Measurements from ENCODE around the gene DHX16.
A peak's percentile ranks its signal among the peaks of the same experiment; 100 is the strongest.

The DHX16 gene

GRCh38 chr6:30615219-30615957 is 57.4 kb downstream of the DHX16 start:
- TF ChIP-seq EZH2phosphoT487 (IDR thresholded peaks at IDR 0.05; ENCODE audit: low read depth) (no peak), CTCF (IDR thresholded peaks at IDR 0.05; ENCODE audit: low read depth, low read length) (no peak)
- Histone ChIP-seq H3K9ac (ENCODE audit: low read length) (peak overlapping the region; percentile 100), H3K4me2 (ENCODE audit: low read length) (peak overlapping the region; percentile 99), H2AFZ (ENCODE audit: low read depth, low read length) (no peak overlapping the region), H4K20me1 (ENCODE audit: insufficient read depth, low read length) (peaks cover 20% of the 10 kb centered on the region), H3K27me3 (ENCODE audit: low read depth, low read length) (no peaks in the 10 kb centered on the region), H3K4me1 (ENCODE audit: low read length) (peaks cover 27% of the 10 kb centered on the region), H3K9me3 (ENCODE audit: insufficient read depth, low read length) (no peaks in the 10 kb centered on the region), H3K4me3 (ENCODE audit: low read length) (peak overlapping the region; percentile 92), H3K79me2 (ENCODE audit: low read length) (peaks cover 81% of the 10 kb centered on the region), H3K36me3 (replicated peaks; ENCODE audit: low read depth, low read length) (peaks cover 56% of the 10 kb centered on the region), H3K27ac (ENCODE audit: low read length) (peak overlapping the region; percentile 87)

DNA sequence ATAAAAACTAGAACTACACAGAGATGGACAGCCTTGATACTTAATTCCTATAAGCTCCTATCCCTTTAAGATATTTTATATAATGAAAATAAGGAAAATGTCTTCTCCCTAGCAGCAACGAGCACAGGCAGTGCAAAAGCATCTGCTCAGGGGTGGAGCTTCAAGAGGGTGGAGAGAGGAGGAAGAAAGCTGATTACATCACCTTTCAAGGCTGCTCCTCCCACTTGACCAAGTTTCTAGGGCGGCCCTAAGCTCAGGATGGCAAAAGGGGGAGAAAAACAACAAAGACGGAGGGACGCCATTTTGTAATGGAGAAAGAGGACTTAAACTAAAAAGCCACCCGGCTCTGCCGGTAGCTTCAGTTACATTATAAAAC is 58.0 kb downstream of the DHX16 start:
- TF ChIP-seq CTCF (IDR thresholded peaks at IDR 0.05; ENCODE audit: low read depth, low read length) (no peak), EZH2phosphoT487 (IDR thresholded peaks at IDR 0.05; ENCODE audit: low read depth) (no peak)
- peaks cover 27% of the 10 kb centered on the region for H3K4me1 ChIP-seq (ENCODE audit: low read length)
- no peaks in the 10 kb centered on the region for H3K9me3 ChIP-seq (ENCODE audit: insufficient read depth, low read length)
- H3K4me2 ChIP-seq (ENCODE audit: low read length), result peak overlapping the region; percentile 99
- H3K9ac ChIP-seq (ENCODE audit: low read length), result peak overlapping the region; percentile 100
- peaks cover 85% of the 10 kb centered on the region for H3K79me2 ChIP-seq (ENCODE audit: low read length)
- peaks cover 23% of the 10 kb centered on the region for H4K20me1 ChIP-seq (ENCODE audit: insufficient read depth, low read length)
- no peak overlapping the region for H2AFZ ChIP-seq (ENCODE audit: low read depth, low read length)
- H3K27ac ChIP-seq (ENCODE audit: low read length), result peak overlapping the region; percentile 87
- H3K36me3 ChIP-seq (replicated peaks; ENCODE audit: low read depth, low read length), result peaks cover 61% of the 10 kb centered on the region
- peak overlapping the region; percentile 92 for H3K4me3 ChIP-seq (ENCODE audit: low read length)
- no peaks in the 10 kb centered on the region for H3K27me3 ChIP-seq (ENCODE audit: low read depth, low read length)

GRCh38 chr6:30614044-30614842 is 58.6 kb downstream of the DHX16 start:
- TF ChIP-seq CTCF (IDR thresholded peaks at IDR 0.05; ENCODE audit: low read depth, low read length), result no peak
- no peak for TF ChIP-seq EZH2phosphoT487 (IDR thresholded peaks at IDR 0.05; ENCODE audit: low read depth)
- peaks cover 23% of the 10 kb centered on the region for H4K20me1 ChIP-seq (ENCODE audit: insufficient read depth, low read length)
- H2AFZ ChIP-seq (ENCODE audit: low read depth, low read length), result no peak overlapping the region
- peak overlapping the region; percentile 99 for H3K4me2 ChIP-seq (ENCODE audit: low read length)
- peaks cover 27% of the 10 kb centered on the region for H3K4me1 ChIP-seq (ENCODE audit: low read length)
- peaks cover 61% of the 10 kb centered on the region for H3K36me3 ChIP-seq (replicated peaks; ENCODE audit: low read depth, low read length)
- H3K79me2 ChIP-seq (ENCODE audit: low read length), result peaks cover 79% of the 10 kb centered on the region
- H3K27me3 ChIP-seq (ENCODE audit: low read depth, low read length), result no peaks in the 10 kb centered on the region
- H3K27ac ChIP-seq (ENCODE audit: low read length), result peak overlapping the region; percentile 87
- no peaks in the 10 kb centered on the region for H3K9me3 ChIP-seq (ENCODE audit: insufficient read depth, low read length)
- H3K9ac ChIP-seq (ENCODE audit: low read length), result peak overlapping the region; percentile 100
- peak overlapping the region; percentile 92 for H3K4me3 ChIP-seq (ENCODE audit: low read length)
